ENCODE results near the gene ZNF511. TPM values are rescaled to one million over a fixed set of nuclear protein-coding genes. Genes with fewer than 3 reads are reported as not detected.

The ZNF511 gene
- total RNA-seq, 1 donor from 2014 or later = 44.8 TPM

- peak; percentile 36 for DNase-seq
- intact Hi-C loops (cut with DNase I) = loop anchor here (5.0 kb wide), 1 partner anchor 280 kb away; no protein-coding TSS in a partner anchor
- no peak for ATAC-seq (ENCODE audit: poor library complexity)
These were observed 18.3 kb downstream of the ZNF511 start for GRCh38 chr10:133326745-133327650.

GRCh38 chr10:133327651-133328357 lies 19.1 kb downstream of the ZNF511 start:
- ATAC-seq (ENCODE audit: poor library complexity) (no peak), DNase-seq (peak; percentile 20)
- intact Hi-C loops (cut with DNase I) = loop anchor here (5.0 kb wide), 1 partner anchor 279 kb away; no protein-coding TSS in a partner anchor

DNA sequence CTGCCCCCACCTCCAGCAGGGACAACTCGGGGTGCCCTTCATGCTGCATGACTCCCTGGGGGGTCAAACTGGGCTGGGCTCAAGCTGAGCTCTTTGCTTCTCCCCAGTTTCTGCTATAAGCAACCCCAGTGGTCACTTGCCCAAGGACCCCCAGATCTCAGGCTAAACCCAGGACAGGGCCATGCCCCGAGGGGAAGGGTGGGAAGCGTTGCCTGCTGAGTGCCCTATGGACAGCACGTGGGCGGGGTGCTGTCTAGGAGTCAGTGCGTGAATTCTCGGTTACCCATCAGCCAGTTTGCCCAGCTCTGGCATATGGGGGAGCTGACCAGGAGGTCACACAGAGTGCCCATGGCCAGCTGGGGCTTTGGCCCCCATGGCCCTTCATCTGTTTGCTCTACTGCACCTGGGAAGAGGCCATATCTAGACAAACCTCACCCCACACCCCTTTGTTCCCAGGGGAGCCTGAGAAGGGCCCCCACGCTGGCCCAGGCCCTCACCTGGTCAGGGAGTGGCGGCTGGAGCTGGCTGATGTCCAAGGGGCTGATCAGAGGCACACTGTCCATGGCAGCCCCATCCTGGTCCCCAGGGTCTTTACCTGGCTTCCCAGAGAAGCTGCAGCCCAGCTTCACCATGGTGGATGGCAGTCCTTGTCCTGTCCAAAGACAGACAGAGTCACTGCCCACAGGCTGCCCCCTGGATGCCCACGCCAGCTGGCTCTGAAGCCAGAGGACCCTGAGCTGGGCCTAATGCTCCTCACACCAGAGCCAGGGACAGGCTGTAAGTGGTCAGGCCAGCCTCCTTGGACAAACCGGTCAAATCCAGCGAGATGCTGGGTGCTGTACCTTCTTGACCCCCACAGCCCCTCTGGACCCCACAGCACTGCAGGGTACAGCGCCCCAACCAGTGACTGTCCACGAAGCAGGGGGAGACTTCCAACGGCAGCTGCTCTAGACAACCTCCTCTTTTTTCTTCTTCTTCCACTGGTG lies 19.9 kb downstream of the ZNF511 start:
- intact Hi-C loops (cut with DNase I) = loop anchor here (5.0 kb wide), 1 partner anchor 279 kb away; no protein-coding TSS in a partner anchor

DNA sequence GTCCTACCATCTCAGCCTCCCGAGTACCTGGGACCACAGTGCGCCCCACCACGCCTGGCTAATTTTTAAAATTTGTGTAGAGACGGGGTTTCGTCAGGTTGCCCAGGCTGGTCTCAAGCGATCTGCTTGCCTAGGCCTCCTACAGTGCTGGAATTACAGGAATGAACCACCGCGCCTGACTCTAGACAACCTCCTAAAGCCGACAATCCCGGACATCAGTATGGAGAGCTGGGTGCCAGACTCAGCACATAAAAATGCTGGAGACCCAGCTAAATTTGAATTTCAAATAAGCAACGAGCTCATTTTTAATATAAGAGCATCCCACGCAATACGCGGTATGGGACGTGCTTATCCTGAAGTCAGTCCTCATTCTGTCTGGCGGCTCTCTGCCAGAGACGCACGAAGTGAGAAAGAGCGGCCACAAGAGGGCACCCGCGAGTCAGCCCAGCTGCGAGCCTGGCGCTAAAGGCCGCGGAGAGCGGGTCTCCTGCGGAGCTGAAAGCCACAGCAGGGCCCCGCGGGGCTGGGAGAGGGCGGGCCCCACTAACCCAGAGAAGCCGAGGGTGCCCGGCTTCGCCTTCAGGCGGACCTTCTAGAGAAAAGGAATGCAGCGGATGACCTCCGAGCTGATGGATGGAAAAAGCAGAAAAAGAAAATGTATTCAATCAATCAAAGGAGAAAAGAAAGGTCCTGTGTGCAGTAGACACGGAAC lies 20.9 kb downstream of the ZNF511 start:
- ATAC-seq (ENCODE audit: poor library complexity) (peak; percentile 89), DNase-seq (peak; percentile 92)
- intact Hi-C loops (cut with DNase I) = loop anchor here (5.0 kb wide), 1 partner anchor 278 kb away; no protein-coding TSS in a partner anchor

More for the DNA sequence above, 19.9 kb downstream of the ZNF511 start:
- DNase-seq = peak; percentile 20
- ATAC-seq (ENCODE audit: poor library complexity) = no peak

- ATAC-seq (ENCODE audit: poor library complexity) (no peak), DNase-seq (peak; percentile 20)
- intact Hi-C loops (cut with DNase I) = no loop called here
These were observed 24.4 kb downstream of the ZNF511 start for GRCh38 chr10:133332936-133333699.

GRCh38 chr10:133334503-133335245 lies 26.0 kb downstream of the ZNF511 start:
- intact Hi-C loops (cut with DNase I) = no loop called here
- DNase-seq (peak; percentile 44), ATAC-seq (ENCODE audit: poor library complexity) (peak; percentile 23)

GRCh38 chr10:133335246-133336117 lies 26.8 kb downstream of the ZNF511 start:
- ATAC-seq (ENCODE audit: poor library complexity) (peak; percentile 35), DNase-seq (peak; percentile 68)
- intact Hi-C loops (cut with DNase I) = no loop called here

DNA sequence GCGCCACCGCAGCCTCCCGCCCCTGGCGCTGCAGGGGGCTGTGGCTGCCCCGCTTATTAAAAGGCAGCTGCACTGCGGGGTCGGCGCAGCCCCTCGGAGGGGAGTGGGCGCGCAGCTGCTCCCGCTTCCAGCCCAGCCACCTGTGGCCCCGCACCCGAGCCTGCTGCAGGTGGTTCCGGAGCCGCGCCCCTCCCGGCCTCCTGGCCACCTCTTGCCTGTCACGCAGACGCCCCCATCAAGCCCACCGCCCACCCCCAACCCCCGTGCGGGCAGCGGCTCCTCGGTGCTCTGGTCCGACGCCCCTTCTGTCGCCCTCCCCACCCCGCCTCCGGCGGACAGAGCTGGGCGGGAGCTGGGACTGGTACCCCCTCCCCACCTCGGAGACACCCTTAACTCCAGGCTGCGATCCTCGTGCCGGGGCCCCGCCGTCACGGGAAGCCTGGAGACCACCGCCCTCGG lies 27.4 kb downstream of the ZNF511 start:
- DNase-seq = peak; percentile 39
- ATAC-seq (ENCODE audit: poor library complexity) = no peak
- intact Hi-C loops (cut with DNase I) = no loop called here

DNA sequence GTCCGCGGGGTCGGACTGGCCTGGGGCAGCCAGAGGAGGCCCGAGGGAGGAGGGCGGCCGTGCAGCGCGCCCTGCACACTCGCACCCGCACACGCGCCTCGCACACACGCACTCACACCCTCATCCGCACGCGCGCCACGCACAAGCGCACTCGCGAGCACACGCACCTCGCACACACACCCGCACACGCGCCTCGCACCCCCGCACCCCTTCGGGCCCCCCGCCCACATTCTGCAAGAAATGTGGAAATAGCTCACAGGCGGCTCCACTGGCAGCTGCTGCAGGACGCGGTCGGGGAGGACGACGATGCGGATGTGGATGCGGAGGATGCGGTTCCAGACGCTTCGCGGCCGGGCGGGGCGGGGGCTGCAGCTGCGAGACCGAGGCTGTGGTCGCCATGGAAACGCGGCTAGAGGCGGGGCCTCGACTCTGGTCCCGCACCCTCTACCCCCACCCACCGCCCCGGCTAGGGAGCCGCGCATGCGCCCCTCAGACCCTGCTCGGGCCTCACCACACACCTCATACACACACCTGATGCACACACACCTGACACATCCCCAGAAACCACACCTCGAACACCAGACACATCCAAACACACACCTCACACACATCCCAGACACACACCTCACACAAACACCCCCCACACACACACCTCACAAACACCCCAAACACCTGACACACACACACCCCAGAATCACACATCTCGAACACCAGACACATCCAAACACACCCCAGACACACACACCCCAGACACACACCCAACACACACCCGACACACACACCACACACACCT lies 28.1 kb downstream of the ZNF511 start, which contains the start of gene CALY:
CALY (minus strand) TSS at position 320 of the 793 bp plus-strand sequence. CDS start 7,907 bp downstream, outside the sequence.
- intact Hi-C loops (cut with DNase I) = no loop called here
- ATAC-seq (ENCODE audit: poor library complexity) = no peak
- peak; percentile 53 for DNase-seq

GRCh38 chr10:133337370-133337725 lies 28.6 kb downstream of the ZNF511 start:
- ATAC-seq (ENCODE audit: poor library complexity) = no peak
- intact Hi-C loops (cut with DNase I) = no loop called here
- DNase-seq = no peak

- ATAC-seq (ENCODE audit: poor library complexity) = no peak
- intact Hi-C loops (cut with DNase I) = no loop called here
- peak; percentile 24 for DNase-seq
These were observed 29.7 kb downstream of the ZNF511 start for GRCh38 chr10:133338080-133339071.

GRCh38 chr10:133339708-133340380 lies 31.1 kb downstream of the ZNF511 start:
- peak; percentile 30 for DNase-seq
- intact Hi-C loops (cut with DNase I) = no loop called here
- ATAC-seq (ENCODE audit: poor library complexity) = no peak

- intact Hi-C loops (cut with DNase I) = no loop called here
- DNase-seq (peak; percentile 8), ATAC-seq (ENCODE audit: poor library complexity) (no peak)
These were observed 33.3 kb downstream of the ZNF511 start for GRCh38 chr10:133341983-133342382.

Data from Right ventricle myocardium superior (tissue), 1 donor.